NT2/D1 (cell line): ENCODE results near the gene ABCC9.

Experiments used
- YY1 ChIP-seq: IDR thresholded peaks from 2 replicates; pipeline ENCODE4 v1.6.1; 2011; ENCODE audit not compliant: insufficient read length, insufficient read depth
- ZNF274 ChIP-seq: IDR thresholded peaks from 2 replicates; pipeline ENCODE4 v1.6.1; 2011; ENCODE audit warnings: mild to moderate bottlenecking, low read depth, low read length

DNA sequence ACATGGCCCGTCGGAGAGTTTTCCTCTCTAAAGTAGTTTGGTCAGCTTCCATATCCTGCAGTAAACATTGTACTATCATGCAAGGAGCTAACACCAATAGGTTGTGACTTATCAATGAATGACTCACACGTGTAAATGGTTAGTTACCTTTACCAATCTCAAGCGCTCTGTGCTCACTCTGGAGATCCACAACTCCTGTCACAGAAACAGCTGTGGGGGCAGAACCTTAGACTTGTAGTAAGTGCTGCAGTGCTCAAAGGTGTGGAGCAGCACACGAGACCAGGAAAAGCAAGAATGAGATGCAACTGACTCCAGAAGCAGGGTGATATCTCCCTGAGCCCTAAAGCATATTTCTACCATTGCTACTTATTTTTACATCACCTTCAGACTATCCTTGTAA lies 93.0 kb downstream of the ABCC9 start:
- TF ChIP-seq ZNF274, result no peak
- no peak for TF ChIP-seq YY1
